ENCODE data around the gene P2RX2.

P2RX2 gene

GRCh38 chr12:132639956-132640520 lies 21.5 kb downstream of the P2RX2 start:
- H3K27ac Mint-ChIP-seq, result no peak overlapping the region
- H3K9me3 Mint-ChIP-seq, result no peaks in the 10 kb centered on the region
- H3K4me3 Mint-ChIP-seq, result no peak overlapping the region
- no peaks in the 10 kb centered on the region for H3K27me3 Mint-ChIP-seq (ENCODE audit: low read depth)
- peaks cover 66% of the 10 kb centered on the region for H3K36me3 Mint-ChIP-seq (ENCODE audit: low read depth)
- peaks cover 7% of the 10 kb centered on the region for H3K4me1 Mint-ChIP-seq (ENCODE audit: low read depth)
- DNase-seq (ENCODE audit: low spot score), result no peak

DNA sequence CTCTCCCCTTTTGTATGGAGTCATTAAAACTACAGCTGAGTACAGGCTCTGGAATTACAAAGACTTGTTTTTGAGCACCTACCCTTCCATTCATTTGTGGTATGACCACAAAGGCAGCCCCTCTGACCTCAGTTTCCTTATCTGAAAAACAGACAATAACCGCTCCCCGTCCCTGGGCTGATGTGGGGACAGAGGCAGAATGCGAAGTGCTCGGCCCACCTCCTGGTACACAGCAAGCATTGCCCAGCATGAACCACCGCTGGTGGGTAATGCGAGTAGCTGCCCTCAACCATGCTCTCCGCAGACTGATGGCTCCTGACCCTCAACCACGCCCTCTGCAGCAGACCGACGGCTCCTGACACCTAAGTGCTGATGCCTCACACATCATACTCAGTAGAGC lies 22.4 kb downstream of the P2RX2 start:
- Mint-ChIP-seq H3K4me3 (no peak overlapping the region), H3K9me3 (no peaks in the 10 kb centered on the region), H3K27me3 (ENCODE audit: low read depth) (no peaks in the 10 kb centered on the region), H3K36me3 (ENCODE audit: low read depth) (peaks cover 57% of the 10 kb centered on the region), H3K4me1 (ENCODE audit: low read depth) (peaks cover 7% of the 10 kb centered on the region), H3K27ac (peak overlapping the region; percentile 21)
- DNase-seq (ENCODE audit: low spot score), result no peak

DNA sequence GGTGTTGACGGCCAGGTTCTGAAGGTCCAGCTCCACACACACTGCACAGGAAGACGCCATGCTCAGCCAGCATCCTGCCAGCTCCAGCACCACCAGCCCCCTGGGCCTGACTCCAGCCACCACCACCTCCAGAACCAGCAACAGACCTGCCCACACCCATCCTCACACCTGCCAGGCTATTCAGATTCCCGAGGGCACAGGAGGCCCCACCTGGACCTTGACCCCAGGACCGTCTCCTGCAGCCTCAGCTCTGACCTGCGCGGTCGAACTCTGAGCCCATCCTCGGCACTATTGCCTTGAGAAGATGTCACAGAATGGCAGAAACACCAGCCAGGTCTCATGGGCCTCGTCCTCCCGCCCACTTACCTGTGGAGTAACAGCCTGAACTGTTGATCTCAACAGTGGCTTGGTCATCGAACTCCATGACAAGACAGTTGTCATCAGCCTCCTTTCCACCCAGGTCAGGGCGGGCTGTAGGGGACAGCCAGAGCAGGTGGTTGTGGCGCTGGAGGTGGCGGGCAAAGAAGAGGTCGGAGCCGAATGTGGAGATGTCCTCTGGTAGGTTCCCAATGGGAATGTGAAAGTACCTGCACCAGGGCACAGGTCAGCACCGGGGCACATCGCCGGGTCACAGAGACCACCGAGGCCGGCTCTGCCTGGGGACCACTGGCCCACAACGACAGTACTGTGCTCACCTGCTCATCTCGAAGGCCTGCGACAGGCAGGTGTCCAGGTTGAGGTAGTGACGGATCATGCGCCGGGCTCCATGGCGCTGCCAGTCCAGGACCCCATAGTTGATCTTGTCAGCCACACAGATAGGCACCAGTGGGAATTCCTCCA lies 23.5 kb downstream of the P2RX2 start:
- H3K4me1 Mint-ChIP-seq (ENCODE audit: low read depth), result peaks cover 7% of the 10 kb centered on the region
- peaks cover 54% of the 10 kb centered on the region for H3K36me3 Mint-ChIP-seq (ENCODE audit: low read depth)
- H3K4me3 Mint-ChIP-seq, result no peak overlapping the region
- H3K9me3 Mint-ChIP-seq, result no peaks in the 10 kb centered on the region
- DNase-seq (ENCODE audit: low spot score), result no peak
- H3K27ac Mint-ChIP-seq, result no peak overlapping the region
- H3K27me3 Mint-ChIP-seq (ENCODE audit: low read depth), result no peaks in the 10 kb centered on the region

GRCh38 chr12:132642846-132643835 lies 24.6 kb downstream of the P2RX2 start:
- peaks cover 4% of the 10 kb centered on the region for H3K4me1 Mint-ChIP-seq (ENCODE audit: low read depth)
- no peak overlapping the region for H3K27ac Mint-ChIP-seq
- no peak overlapping the region for H3K4me3 Mint-ChIP-seq
- H3K9me3 Mint-ChIP-seq, result no peaks in the 10 kb centered on the region
- peaks cover 52% of the 10 kb centered on the region for H3K36me3 Mint-ChIP-seq (ENCODE audit: low read depth)
- H3K27me3 Mint-ChIP-seq (ENCODE audit: low read depth), result no peaks in the 10 kb centered on the region
- no peak for DNase-seq (ENCODE audit: low spot score)

DNA sequence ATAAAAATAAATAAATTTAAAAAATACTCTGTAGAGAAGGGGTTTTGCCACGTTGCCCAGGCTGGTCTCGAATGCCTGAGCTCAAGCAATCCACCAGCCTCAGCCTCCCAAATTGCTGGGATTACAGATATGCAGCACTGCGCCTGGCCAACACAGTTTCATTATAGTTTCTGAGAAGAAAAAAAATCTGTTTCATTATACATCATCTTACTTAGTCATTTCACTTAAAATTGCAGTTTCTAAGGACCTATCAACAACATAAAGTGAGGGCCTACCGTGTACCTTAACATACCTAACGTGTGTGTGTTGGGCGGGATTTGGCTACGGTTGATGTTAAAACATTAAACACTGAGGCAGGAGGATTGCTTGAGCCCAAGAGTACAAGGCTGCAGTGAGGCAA lies 28.3 kb downstream of the P2RX2 start:
- Mint-ChIP-seq H3K27me3 (ENCODE audit: low read depth) (no peaks in the 10 kb centered on the region), H3K27ac (no peak overlapping the region), H3K36me3 (ENCODE audit: low read depth) (peaks cover 38% of the 10 kb centered on the region), H3K4me1 (ENCODE audit: low read depth) (peaks cover 3% of the 10 kb centered on the region), H3K4me3 (no peak overlapping the region), H3K9me3 (no peaks in the 10 kb centered on the region)
- DNase-seq (ENCODE audit: low spot score), result no peak

DNA sequence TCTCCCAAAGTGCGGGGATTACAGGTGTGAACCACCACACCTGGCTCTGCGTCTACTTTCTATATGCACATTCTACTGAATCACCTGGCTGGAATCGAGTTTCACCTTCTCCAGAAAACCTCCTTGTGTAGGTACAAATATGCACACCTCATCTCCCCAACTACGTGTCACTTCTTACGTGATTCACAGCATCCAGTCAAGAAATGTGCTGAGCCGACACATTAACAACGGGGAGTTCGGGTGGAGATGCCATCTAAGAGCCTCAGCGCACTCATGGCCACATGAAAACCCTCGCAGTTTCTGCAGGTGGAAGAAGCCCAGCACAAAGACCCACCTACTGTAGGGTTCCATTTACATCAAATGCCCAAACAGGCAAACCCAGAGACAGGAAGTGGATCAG lies 29.3 kb downstream of the P2RX2 start:
- DNase-seq (ENCODE audit: low spot score), result no peak
- Mint-ChIP-seq H3K4me3 (no peak overlapping the region), H3K27ac (no peak overlapping the region), H3K4me1 (ENCODE audit: low read depth) (peaks cover 3% of the 10 kb centered on the region), H3K9me3 (no peaks in the 10 kb centered on the region), H3K36me3 (ENCODE audit: low read depth) (peaks cover 40% of the 10 kb centered on the region), H3K27me3 (ENCODE audit: low read depth) (no peaks in the 10 kb centered on the region)

DNA sequence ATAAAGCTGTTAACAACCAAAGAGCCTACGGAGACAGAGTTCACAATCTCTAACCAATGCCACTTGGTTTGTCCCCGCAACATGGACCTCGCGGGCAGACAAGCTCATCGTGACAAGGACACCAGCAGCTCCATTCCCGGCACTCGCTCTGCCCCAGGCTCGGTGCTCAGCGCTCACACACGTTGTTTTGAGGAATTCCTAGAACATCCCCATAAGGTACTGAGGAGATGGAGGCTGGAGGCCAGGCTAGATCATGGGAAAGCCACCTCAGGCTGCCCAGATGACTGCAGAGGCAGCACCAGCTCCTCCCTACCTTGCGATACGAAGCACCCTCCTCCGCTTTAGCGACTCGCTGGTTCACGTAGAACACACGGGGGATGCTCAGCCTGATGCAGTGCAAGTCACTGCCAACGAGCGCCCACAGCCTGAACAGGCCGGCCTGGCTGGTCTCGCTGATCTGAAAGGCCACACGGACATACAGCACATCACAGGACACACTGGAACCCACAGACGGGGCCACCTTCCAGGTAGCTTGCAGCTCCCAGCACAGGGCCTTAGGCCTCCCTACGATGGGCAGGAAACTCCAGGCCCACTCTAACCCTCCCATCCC lies 30.1 kb downstream of the P2RX2 start:
- H3K4me1 Mint-ChIP-seq (ENCODE audit: low read depth), result peaks cover 6% of the 10 kb centered on the region
- no peaks in the 10 kb centered on the region for H3K9me3 Mint-ChIP-seq
- H3K27ac Mint-ChIP-seq, result no peak overlapping the region
- DNase-seq (ENCODE audit: low spot score), result no peak
- peaks cover 41% of the 10 kb centered on the region for H3K36me3 Mint-ChIP-seq (ENCODE audit: low read depth)
- no peak overlapping the region for H3K4me3 Mint-ChIP-seq
- H3K27me3 Mint-ChIP-seq (ENCODE audit: low read depth), result no peaks in the 10 kb centered on the region

- peaks cover 44% of the 10 kb centered on the region for H3K36me3 Mint-ChIP-seq (ENCODE audit: low read depth)
- H3K4me3 Mint-ChIP-seq, result no peak overlapping the region
- H3K27me3 Mint-ChIP-seq (ENCODE audit: low read depth), result no peaks in the 10 kb centered on the region
- no peak for DNase-seq (ENCODE audit: low spot score)
- H3K27ac Mint-ChIP-seq, result no peak overlapping the region
- H3K4me1 Mint-ChIP-seq (ENCODE audit: low read depth), result peaks cover 12% of the 10 kb centered on the region
- H3K9me3 Mint-ChIP-seq, result no peaks in the 10 kb centered on the region
These were observed 30.8 kb downstream of the P2RX2 start for GRCh38 chr12:132649226-132649945.

DNA sequence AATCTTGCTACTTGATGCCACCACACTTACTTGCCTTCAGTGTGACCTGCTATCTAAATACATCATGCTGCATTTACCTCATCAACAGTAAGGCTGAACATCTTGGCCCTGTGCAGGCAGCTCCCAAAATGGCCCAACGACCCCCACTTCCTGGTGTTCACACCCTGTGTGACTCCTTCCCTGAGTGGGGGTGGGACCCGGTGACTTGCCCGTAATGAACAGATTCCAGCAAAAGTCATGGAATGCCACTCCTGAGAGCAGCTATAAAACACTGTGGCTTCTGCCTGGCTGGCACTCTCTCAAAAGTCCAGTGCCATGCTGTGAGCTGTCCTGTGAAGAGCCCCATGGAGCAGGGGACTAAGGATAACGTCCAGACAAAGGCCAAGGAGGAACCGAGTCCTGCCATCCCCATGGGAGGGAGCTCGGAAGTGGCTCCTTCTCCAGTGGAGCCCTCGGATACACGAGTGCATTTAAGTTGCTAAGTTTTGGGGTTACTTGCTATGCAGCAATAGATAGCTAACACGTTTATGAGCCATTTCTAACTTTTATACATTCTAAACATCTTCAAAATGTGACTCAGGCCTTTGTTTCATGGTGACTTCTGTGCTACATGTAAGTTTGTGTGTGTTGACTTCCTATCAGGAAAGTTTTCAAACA lies 33.0 kb downstream of the P2RX2 start:
- no peaks in the 10 kb centered on the region for H3K9me3 Mint-ChIP-seq
- H3K4me1 Mint-ChIP-seq (ENCODE audit: low read depth), result peaks cover 12% of the 10 kb centered on the region
- no peak for DNase-seq (ENCODE audit: low spot score)
- peak overlapping the region; percentile 2 for H3K27ac Mint-ChIP-seq
- no peaks in the 10 kb centered on the region for H3K27me3 Mint-ChIP-seq (ENCODE audit: low read depth)
- H3K36me3 Mint-ChIP-seq (ENCODE audit: low read depth), result peaks cover 45% of the 10 kb centered on the region
- no peak overlapping the region for H3K4me3 Mint-ChIP-seq

DNA sequence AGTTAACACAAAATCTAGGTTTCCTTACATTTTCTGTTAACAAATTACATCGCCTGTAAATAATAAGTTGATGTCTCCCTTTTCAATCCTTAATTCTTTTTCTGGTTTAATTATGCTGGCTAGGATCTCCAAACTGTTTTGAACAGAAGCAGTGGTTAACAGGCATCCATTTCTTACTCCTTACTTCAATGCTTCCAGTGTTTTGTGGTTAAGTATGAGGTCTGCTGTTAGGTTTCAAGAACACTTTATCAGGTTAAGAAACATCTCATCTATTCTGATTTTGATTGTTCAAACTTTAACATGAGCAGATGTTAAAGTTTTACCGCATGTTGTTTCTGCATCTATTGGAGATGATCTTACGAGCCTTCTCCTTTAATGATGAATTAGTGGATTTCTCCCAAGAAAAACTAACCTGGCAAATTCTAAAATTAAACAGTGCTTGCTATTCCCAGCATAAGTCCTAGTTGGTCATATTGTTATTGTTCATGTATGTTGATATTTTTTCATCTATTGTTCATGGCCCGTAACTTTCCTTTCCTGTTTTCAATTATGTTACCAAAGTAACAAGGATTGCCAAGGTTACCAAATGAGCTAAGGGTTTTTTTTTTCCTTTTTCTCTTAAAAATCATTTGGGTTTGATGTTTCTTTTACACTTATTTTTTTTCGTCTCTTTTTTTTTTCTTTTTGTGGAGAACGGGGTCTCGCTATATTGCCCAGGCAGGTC lies 35.2 kb downstream of the P2RX2 start:
- peaks cover 9% of the 10 kb centered on the region for H3K4me1 Mint-ChIP-seq (ENCODE audit: low read depth)
- peaks cover 49% of the 10 kb centered on the region for H3K36me3 Mint-ChIP-seq (ENCODE audit: low read depth)
- DNase-seq (ENCODE audit: low spot score), result no peak
- no peaks in the 10 kb centered on the region for H3K27me3 Mint-ChIP-seq (ENCODE audit: low read depth)
- H3K27ac Mint-ChIP-seq, result no peak overlapping the region
- H3K9me3 Mint-ChIP-seq, result no peaks in the 10 kb centered on the region
- H3K4me3 Mint-ChIP-seq, result no peak overlapping the region

GRCh38 chr12:132657004-132657727 lies 38.6 kb downstream of the P2RX2 start:
- DNase-seq (ENCODE audit: low spot score), result no peak
- peaks cover 14% of the 10 kb centered on the region for H3K4me1 Mint-ChIP-seq (ENCODE audit: low read depth)
- H3K36me3 Mint-ChIP-seq (ENCODE audit: low read depth), result peaks cover 62% of the 10 kb centered on the region
- H3K27ac Mint-ChIP-seq, result no peak overlapping the region
- H3K9me3 Mint-ChIP-seq, result no peaks in the 10 kb centered on the region
- H3K4me3 Mint-ChIP-seq, result no peak overlapping the region
- no peaks in the 10 kb centered on the region for H3K27me3 Mint-ChIP-seq (ENCODE audit: low read depth)
